Peyer's patch (tissue), 4 donors: ENCODE measurements around the gene NTN4. TPM values are rescaled to one million over a fixed set of nuclear protein-coding genes. Genes with fewer than 3 reads are reported as not detected.

ENCODE experiments used
- DNase-seq, 3 donors: peaks; one replicate each; pipeline ENCODE4 v3.0.0-alpha.2; 2017 to 2019
- H3K27ac ChIP-seq, 4 donors: fragments of 200-600 bp; sonication (generic); one replicate each; pipeline ENCODE4 v1.5.1; 2016 to 2019
- H3K27me3 ChIP-seq, 2 donors: fragments of 200-600 bp; sonication (generic); one replicate each; pipeline ENCODE4 v1.5.1; 2019
- H3K36me3 ChIP-seq, 3 donors: fragments of 200-600 bp; sonication (generic); one replicate each; pipeline ENCODE4 v1.5.1; 2016 to 2019
- H3K4me1 ChIP-seq, 4 donors: fragments of 200-600 bp; sonication (generic); one replicate each; pipeline ENCODE4 v1.5.1; 2016 to 2019
- H3K4me3 ChIP-seq, 4 donors: fragments of 200-600 bp; sonication (generic); 1 replicate in 3 of 4; 2 replicates in 1 of 4; pipeline ENCODE4 v1.5.1; 2016 to 2019; ENCODE audit warnings: mild to moderate bottlenecking in 1 of 4
- H3K9me3 ChIP-seq, 4 donors: fragments of 200-600 bp; sonication (generic); one replicate each; pipeline ENCODE4 v1.5.1; 2016 to 2019; ENCODE audit warnings: mild to moderate bottlenecking in 1 of 4
- CTCF ChIP-seq, 6 experiments: fragments of 450-650 bp in 4 of 6; fragments of 200-600 bp in 2 of 6; sonication (generic) in 1 of 6; IDR thresholded peaks; one replicate each; pipeline ENCODE4 v1.5.1; 2017 to 2019; ENCODE audit warnings: antibody characterized with exemption in 6 of 6, mild to moderate bottlenecking in 3 of 6, moderate library complexity in 1 of 6
- POLR2A ChIP-seq, 2 donors: fragments of 450-650 bp; IDR thresholded peaks; one replicate each; pipeline ENCODE4 v1.5.1; 2017; ENCODE audit warnings: antibody characterized with exemption in 2 of 2, mild to moderate bottlenecking in 2 of 2, moderate library complexity in 2 of 2
- total RNA-seq, 4 donors: library from RNA; depleted of rRNA; stranded (reverse); fragments of >200 nt; gene quantifications; one replicate each; pipeline ENCODE4 v1.1.0, GENCODE V29; 2016

The NTN4 gene
- total RNA-seq, 4 donors from 2014 or later, result 12.3 to 20.6 (median 16.6) TPM

- Histone ChIP-seq H3K36me3 (no peaks in the 10 kb centered on the region), H3K4me3 (no peak overlapping the region), H3K27me3 (no peaks in the 10 kb centered on the region), H3K9me3 (no peaks in the 10 kb centered on the region), H3K4me1 (no peaks in the 10 kb centered on the region), H3K27ac (no peak overlapping the region)
- peak in 1 of 3 donors; percentile 56 for DNase-seq
- no peak for TF ChIP-seq CTCF (IDR thresholded peaks at IDR 0.05)
Observed at GRCh38 chr12:95763809-95764253, 26.7 kb downstream of the NTN4 start.

- no peak for DNase-seq
- H3K27ac ChIP-seq, result no peak overlapping the region
- H3K4me3 ChIP-seq, result no peak overlapping the region
- no peaks in the 10 kb centered on the region for H3K9me3 ChIP-seq
- no peaks in the 10 kb centered on the region for H3K36me3 ChIP-seq
- no peak for TF ChIP-seq POLR2A (IDR thresholded peaks at IDR 0.05)
- no peak for TF ChIP-seq CTCF (IDR thresholded peaks at IDR 0.05)
- H3K27me3 ChIP-seq, result no peaks in the 10 kb centered on the region
- H3K4me1 ChIP-seq, result no peaks in the 10 kb centered on the region
Observed at GRCh38 chr12:95762123-95762785, 28.3 kb downstream of the NTN4 start.

GRCh38 chr12:95760371-95760770 lies 30.2 kb downstream of the NTN4 start:
- H3K9me3 ChIP-seq, result no peaks in the 10 kb centered on the region
- H3K4me1 ChIP-seq, result no peaks in the 10 kb centered on the region
- TF ChIP-seq POLR2A (IDR thresholded peaks at IDR 0.05), result no peak
- TF ChIP-seq CTCF (IDR thresholded peaks at IDR 0.05), result no peak
- H3K27me3 ChIP-seq, result no peaks in the 10 kb centered on the region
- no peaks in the 10 kb centered on the region for H3K36me3 ChIP-seq
- H3K27ac ChIP-seq, result no peak overlapping the region
- no peak overlapping the region for H3K4me3 ChIP-seq
- DNase-seq, result no peak

- Histone ChIP-seq H3K4me1 (no peaks in the 10 kb centered on the region), H3K27ac (no peak overlapping the region), H3K36me3 (no peaks in the 10 kb centered on the region), H3K9me3 (no peaks in the 10 kb centered on the region), H3K27me3 (no peaks in the 10 kb centered on the region), H3K4me3 (no peak overlapping the region)
- no peak for DNase-seq
- TF ChIP-seq CTCF (IDR thresholded peaks at IDR 0.05) (no peak), POLR2A (IDR thresholded peaks at IDR 0.05) (no peak)
Observed at GRCh38 chr12:95759718-95760117, 30.8 kb downstream of the NTN4 start.

GRCh38 chr12:95759039-95759438 lies 31.5 kb downstream of the NTN4 start:
- H3K27ac ChIP-seq, result no peak overlapping the region
- H3K27me3 ChIP-seq, result no peaks in the 10 kb centered on the region
- no peaks in the 10 kb centered on the region for H3K36me3 ChIP-seq
- TF ChIP-seq CTCF (IDR thresholded peaks at IDR 0.05) (no peak), POLR2A (IDR thresholded peaks at IDR 0.05) (no peak)
- H3K9me3 ChIP-seq, result no peaks in the 10 kb centered on the region
- H3K4me1 ChIP-seq, result no peaks in the 10 kb centered on the region
- no peak for DNase-seq
- no peak overlapping the region for H3K4me3 ChIP-seq

- no peak overlapping the region for H3K4me3 ChIP-seq
- DNase-seq, result no peak
- H3K9me3 ChIP-seq, result no peaks in the 10 kb centered on the region
- H3K27ac ChIP-seq, result no peak overlapping the region
- no peaks in the 10 kb centered on the region for H3K4me1 ChIP-seq
- no peaks in the 10 kb centered on the region for H3K27me3 ChIP-seq
- TF ChIP-seq CTCF (IDR thresholded peaks at IDR 0.05), result no peak
- no peak for TF ChIP-seq POLR2A (IDR thresholded peaks at IDR 0.05)
- H3K36me3 ChIP-seq, result no peaks in the 10 kb centered on the region
Observed at GRCh38 chr12:95756362-95756761, 34.2 kb downstream of the NTN4 start.
